ENCODE results near the gene CD84.

GRCh38 chr1:160492617-160493016, 86.7 kb downstream of the CD84 start:
- TF ChIP-seq, protein P1, sequence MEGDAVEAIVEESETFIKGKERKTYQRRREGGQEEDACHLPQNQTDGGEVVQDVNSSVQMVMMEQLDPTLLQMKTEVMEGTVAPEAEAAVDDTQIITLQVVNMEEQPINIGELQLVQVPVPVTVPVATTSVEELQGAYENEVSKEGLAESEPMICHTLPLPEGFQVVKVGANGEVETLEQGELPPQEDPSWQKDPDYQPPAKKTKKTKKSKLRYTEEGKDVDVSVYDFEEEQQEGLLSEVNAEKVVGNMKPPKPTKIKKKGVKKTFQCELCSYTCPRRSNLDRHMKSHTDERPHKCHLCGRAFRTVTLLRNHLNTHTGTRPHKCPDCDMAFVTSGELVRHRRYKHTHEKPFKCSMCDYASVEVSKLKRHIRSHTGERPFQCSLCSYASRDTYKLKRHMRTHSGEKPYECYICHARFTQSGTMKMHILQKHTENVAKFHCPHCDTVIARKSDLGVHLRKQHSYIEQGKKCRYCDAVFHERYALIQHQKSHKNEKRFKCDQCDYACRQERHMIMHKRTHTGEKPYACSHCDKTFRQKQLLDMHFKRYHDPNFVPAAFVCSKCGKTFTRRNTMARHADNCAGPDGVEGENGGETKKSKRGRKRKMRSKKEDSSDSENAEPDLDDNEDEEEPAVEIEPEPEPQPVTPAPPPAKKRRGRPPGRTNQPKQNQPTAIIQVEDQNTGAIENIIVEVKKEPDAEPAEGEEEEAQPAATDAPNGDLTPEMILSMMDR (IDR thresholded peaks at IDR 0.05): no peak
- no peak for TF ChIP-seq POLR2A (IDR thresholded peaks at IDR 0.05)
